Measurements from ENCODE around the gene IMP3.

Gene IMP3

GRCh38 chr15:75656331-75656730 lies 16.3 kb upstream of the IMP3 start:
- Histone ChIP-seq H4K20me1 (ENCODE audit: insufficient read depth, low read length) (no peaks in the 10 kb centered on the region), H3K4me1 (ENCODE audit: insufficient read depth, low read length) (no peaks in the 10 kb centered on the region), H3K27me3 (ENCODE audit: insufficient read depth, low read length, poor library complexity) (no peaks in the 10 kb centered on the region), H3K27ac (ENCODE audit: low read length) (no peak overlapping the region), H3K9me3 (ENCODE audit: insufficient read depth, low read length, severe bottlenecking) (no peaks in the 10 kb centered on the region), H3K36me3 (ENCODE audit: insufficient read depth, low read length) (no peaks in the 10 kb centered on the region), H2AFZ (ENCODE audit: low read depth, low read length) (no peak overlapping the region), H3K4me2 (ENCODE audit: insufficient read depth, low read length) (no peak overlapping the region), H3K79me2 (ENCODE audit: insufficient read depth, low read length) (no peaks in the 10 kb centered on the region), H3K4me3 (ENCODE audit: low read depth in 1 of 2, low read length in 2 of 2) (no peak overlapping the region), H3K9ac (ENCODE audit: low read depth, low read length) (no peak overlapping the region)
- ATAC-seq (ENCODE audit: insufficient read depth, low read depth) (no peak), DNase-seq (no peak)
- TF ChIP-seq, protein P1, sequence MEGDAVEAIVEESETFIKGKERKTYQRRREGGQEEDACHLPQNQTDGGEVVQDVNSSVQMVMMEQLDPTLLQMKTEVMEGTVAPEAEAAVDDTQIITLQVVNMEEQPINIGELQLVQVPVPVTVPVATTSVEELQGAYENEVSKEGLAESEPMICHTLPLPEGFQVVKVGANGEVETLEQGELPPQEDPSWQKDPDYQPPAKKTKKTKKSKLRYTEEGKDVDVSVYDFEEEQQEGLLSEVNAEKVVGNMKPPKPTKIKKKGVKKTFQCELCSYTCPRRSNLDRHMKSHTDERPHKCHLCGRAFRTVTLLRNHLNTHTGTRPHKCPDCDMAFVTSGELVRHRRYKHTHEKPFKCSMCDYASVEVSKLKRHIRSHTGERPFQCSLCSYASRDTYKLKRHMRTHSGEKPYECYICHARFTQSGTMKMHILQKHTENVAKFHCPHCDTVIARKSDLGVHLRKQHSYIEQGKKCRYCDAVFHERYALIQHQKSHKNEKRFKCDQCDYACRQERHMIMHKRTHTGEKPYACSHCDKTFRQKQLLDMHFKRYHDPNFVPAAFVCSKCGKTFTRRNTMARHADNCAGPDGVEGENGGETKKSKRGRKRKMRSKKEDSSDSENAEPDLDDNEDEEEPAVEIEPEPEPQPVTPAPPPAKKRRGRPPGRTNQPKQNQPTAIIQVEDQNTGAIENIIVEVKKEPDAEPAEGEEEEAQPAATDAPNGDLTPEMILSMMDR (IDR thresholded peaks at IDR 0.05; ENCODE audit: borderline replicate concordance, extremely low read depth, low read length, poor library complexity, severe bottlenecking): no peak
- no peak for TF ChIP-seq EZH2 (IDR thresholded peaks at IDR 0.05; ENCODE audit: borderline replicate concordance, low read depth, low read length, severe bottlenecking)

- no peaks in the 10 kb centered on the region for H3K79me2 ChIP-seq (ENCODE audit: insufficient read depth, low read length)
- no peak for DNase-seq
Measured at GRCh38 chr15:75655931-75656330, 15.9 kb upstream of the IMP3 start.

DNA sequence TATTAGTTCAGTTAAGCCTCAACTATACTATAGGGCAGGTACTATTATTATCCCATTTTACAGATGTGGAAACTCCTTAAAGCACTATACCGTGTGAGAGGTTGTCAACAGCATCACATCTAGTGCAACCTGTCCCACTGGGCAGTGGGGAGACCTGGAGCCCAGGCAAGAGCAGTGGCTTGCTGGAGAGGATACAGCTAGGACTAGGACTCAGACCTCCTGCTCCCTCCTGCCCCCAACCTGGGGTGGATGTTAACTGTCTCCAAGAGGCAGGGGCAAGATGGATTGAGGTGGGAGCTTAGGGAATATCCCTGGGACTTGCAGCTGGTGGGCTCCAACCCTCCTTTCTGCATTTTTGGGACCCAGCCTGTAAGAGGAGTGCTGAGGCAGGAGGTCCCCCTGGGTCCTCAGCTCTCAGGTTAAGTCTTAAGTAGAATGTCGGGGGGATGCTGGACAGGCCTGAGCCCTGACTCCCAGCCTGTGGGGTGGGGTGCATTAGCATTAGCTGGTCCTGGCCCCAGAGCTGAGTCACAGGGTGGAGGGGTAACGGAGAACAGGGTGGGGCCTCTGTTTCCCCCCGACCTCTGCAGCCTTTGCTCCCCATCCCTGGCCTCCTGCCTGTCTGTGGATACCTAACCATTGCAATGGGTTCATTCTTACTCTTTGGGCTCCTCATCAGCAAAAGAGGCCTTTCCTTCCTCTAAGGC lies 14.3 kb upstream of the IMP3 start:
- H2AFZ ChIP-seq (ENCODE audit: low read depth, low read length): no peak overlapping the region
- TF ChIP-seq, protein P1 (IDR thresholded peaks at IDR 0.05; ENCODE audit: borderline replicate concordance, extremely low read depth, low read length, poor library complexity, severe bottlenecking): no peak
- no peak for TF ChIP-seq EZH2 (IDR thresholded peaks at IDR 0.05; ENCODE audit: borderline replicate concordance, low read depth, low read length, severe bottlenecking)
- no peaks in the 10 kb centered on the region for H4K20me1 ChIP-seq (ENCODE audit: insufficient read depth, low read length)
- H3K9ac ChIP-seq (ENCODE audit: low read depth, low read length): no peak overlapping the region
- no peak overlapping the region for H3K4me3 ChIP-seq (ENCODE audit: low read depth in 1 of 2, low read length in 2 of 2)
- H3K79me2 ChIP-seq (ENCODE audit: insufficient read depth, low read length): no peaks in the 10 kb centered on the region
- H3K27me3 ChIP-seq (ENCODE audit: insufficient read depth, low read length, poor library complexity): no peaks in the 10 kb centered on the region
- no peak for ATAC-seq (ENCODE audit: insufficient read depth, low read depth)
- H3K4me2 ChIP-seq (ENCODE audit: insufficient read depth, low read length): no peak overlapping the region
- DNase-seq: no peak
- no peak overlapping the region for H3K27ac ChIP-seq (ENCODE audit: low read length)
- H3K4me1 ChIP-seq (ENCODE audit: insufficient read depth, low read length): no peaks in the 10 kb centered on the region
- no peaks in the 10 kb centered on the region for H3K9me3 ChIP-seq (ENCODE audit: insufficient read depth, low read length, severe bottlenecking)
- no peaks in the 10 kb centered on the region for H3K36me3 ChIP-seq (ENCODE audit: insufficient read depth, low read length)

More at GRCh38 chr15:75655931-75656330, 15.9 kb upstream of the IMP3 start:
- H3K9me3 ChIP-seq (ENCODE audit: insufficient read depth, low read length, severe bottlenecking): no peaks in the 10 kb centered on the region
- no peak for ATAC-seq (ENCODE audit: insufficient read depth, low read depth)
- no peaks in the 10 kb centered on the region for H3K4me1 ChIP-seq (ENCODE audit: insufficient read depth, low read length)
- no peak overlapping the region for H3K27ac ChIP-seq (ENCODE audit: low read length)
- TF ChIP-seq, protein P1 (IDR thresholded peaks at IDR 0.05; ENCODE audit: borderline replicate concordance, extremely low read depth, low read length, poor library complexity, severe bottlenecking): no peak
- TF ChIP-seq EZH2 (IDR thresholded peaks at IDR 0.05; ENCODE audit: borderline replicate concordance, low read depth, low read length, severe bottlenecking): no peak
- H3K4me2 ChIP-seq (ENCODE audit: insufficient read depth, low read length): no peak overlapping the region
- no peaks in the 10 kb centered on the region for H4K20me1 ChIP-seq (ENCODE audit: insufficient read depth, low read length)
- H3K9ac ChIP-seq (ENCODE audit: low read depth, low read length): no peak overlapping the region
- H3K4me3 ChIP-seq (ENCODE audit: low read depth in 1 of 2, low read length in 2 of 2): no peak overlapping the region
- no peaks in the 10 kb centered on the region for H3K36me3 ChIP-seq (ENCODE audit: insufficient read depth, low read length)
- H2AFZ ChIP-seq (ENCODE audit: low read depth, low read length): no peak overlapping the region
- H3K27me3 ChIP-seq (ENCODE audit: insufficient read depth, low read length, poor library complexity): no peaks in the 10 kb centered on the region
